HEK293T (cell line): ENCODE measurements around the gene PAQR3.
A peak's percentile ranks its signal among the peaks of the same experiment; 100 is the strongest.

Experiments used
- CTCF ChIA-PET: fragments of 350-600 bp; formaldehyde crosslinking; extraction: SDS; loops from one replicate; lab custom pipeline; 2021; ENCODE audit warnings: antibody characterized with exemption, inconsistent platforms; lab: Yijun Ruan, JAX
- POLR2A ChIA-PET: fragments of 350-600 bp; formaldehyde crosslinking; extraction: SDS; loops from one replicate; lab custom pipeline; 2020; ENCODE audit warnings: antibody characterized with exemption, inconsistent platforms; lab: Yijun Ruan, JAX
- DNase-seq: peaks from one replicate; pipeline ENCODE4 v3.0.0; 2012; ENCODE audit warnings: mixed read lengths; ENCODE audit errors: extremely low spot score
- ARNT ChIP-seq: fragments of 450-650 bp; IDR thresholded peaks from 2 replicates; pipeline ENCODE4 v1.6.1; 2017; ENCODE audit warnings: mild to moderate bottlenecking
- BHLHE40 ChIP-seq: fragments of 450-650 bp; IDR thresholded peaks from 2 replicates; pipeline ENCODE4 v1.6.1; 2016; ENCODE audit warnings: mild to moderate bottlenecking, moderate library complexity, borderline replicate concordance
- CTBP1 ChIP-seq: fragments of 450-650 bp; IDR thresholded peaks from 2 replicates; pipeline ENCODE4 v1.6.1; 2016; ENCODE audit warnings: borderline replicate concordance
- ELF4 ChIP-seq: fragments of 450-650 bp; IDR thresholded peaks from 2 replicates; pipeline ENCODE4 v1.6.1; 2017; ENCODE audit warnings: antibody characterized with exemption
- FOXA1 ChIP-seq: fragments of 450-650 bp; IDR thresholded peaks from 2 replicates; pipeline ENCODE4 v1.6.1; 2016; ENCODE audit warnings: mild to moderate bottlenecking
- FOXK2 ChIP-seq: fragments of 450-650 bp; IDR thresholded peaks from 2 replicates; pipeline ENCODE4 v1.6.1; 2016; ENCODE audit warnings: mild to moderate bottlenecking
- FOXM1 ChIP-seq: fragments of 450-650 bp; IDR thresholded peaks from 2 replicates; pipeline ENCODE4 v1.6.1; 2017; ENCODE audit warnings: mild to moderate bottlenecking, borderline replicate concordance
- HDGF ChIP-seq: fragments of 450-650 bp; IDR thresholded peaks from 2 replicates; pipeline ENCODE4 v1.6.1; 2017; ENCODE audit warnings: antibody characterized with exemption, borderline replicate concordance
- L3MBTL2 ChIP-seq: fragments of 450-650 bp; conservative IDR thresholded peaks from 2 replicates; pipeline ENCODE4 v1.6.1; 2016; ENCODE audit warnings: mild to moderate bottlenecking
- LEF1 ChIP-seq: fragments of 450-650 bp; IDR thresholded peaks from 2 replicates; pipeline ENCODE4 v1.6.1; 2017; ENCODE audit warnings: mild to moderate bottlenecking, borderline replicate concordance
- NFRKB ChIP-seq: fragments of 450-650 bp; IDR thresholded peaks from 2 replicates; pipeline ENCODE4 v1.6.1; 2016; ENCODE audit warnings: mild to moderate bottlenecking, moderate library complexity
- PKNOX1 ChIP-seq: fragments of 450-650 bp; IDR thresholded peaks from 2 replicates; pipeline ENCODE4 v1.6.1; 2016
- SP1 ChIP-seq: fragments of 450-650 bp; IDR thresholded peaks from 2 replicates; pipeline ENCODE4 v1.6.1; 2017
- SUZ12 ChIP-seq: fragments of 450-650 bp; IDR thresholded peaks from 2 replicates; pipeline ENCODE4 v1.6.1; 2016; ENCODE audit warnings: mild to moderate bottlenecking
- TARDBP ChIP-seq: fragments of 450-650 bp; IDR thresholded peaks from 2 replicates; pipeline ENCODE4 v1.6.1; 2016
- ZNF384 ChIP-seq: fragments of 450-650 bp; IDR thresholded peaks from 2 replicates; pipeline ENCODE4 v1.6.1; 2016

PAQR3 gene

GRCh38 chr4:78938868-78939666 is at the start of gene PAQR3:
PAQR3 (minus strand) TSS chr4:78939438; CDS start chr4:78939224, 214 bp downstream.
- TF ChIP-seq ZNF384 (no peak), FOXM1 (peak; percentile 63; the same call in 1 of the 2 replicates), ARNT (0 out of 2 replicates have a peak, but pooled peaks have one; percentile 49)
- ChIA-PET CTCF (interaction anchor here (0.6 to 1.2 kb wide), 2 partner anchors 13 to 231 kb away, joined by 3 read pairs; no protein-coding TSS in a partner anchor), POLR2A (interaction anchor here (1.0 to 1.6 kb wide), 3 partner anchors 30 to 1215 kb away, joined by 3 to 6 read pairs (median 3); no protein-coding TSS in a partner anchor)
- peak; percentile 96 for DNase-seq

- TF ChIP-seq FOXA1 (no peak), PKNOX1 (peak; percentile 63)
- CTCF ChIA-PET = interaction anchor here (1.1 kb wide), 1 partner anchor 34 kb away, joined by 3 read pairs; no protein-coding TSS in a partner anchor
- POLR2A ChIA-PET = no interaction called here
- no peak for DNase-seq
Observed at GRCh38 chr4:78987683-78988082, 48.4 kb upstream of the PAQR3 start.

GRCh38 chr4:78984593-78984992 is 45.4 kb upstream of the PAQR3 start:
- CTCF ChIA-PET = no interaction called here
- no peak for DNase-seq
- TF ChIP-seq PKNOX1 (peak; percentile 87), CTBP1 (0 out of 2 replicates have a peak, but pooled peaks have one; percentile 15), SP1 (no peak)
- POLR2A ChIA-PET = no interaction called here

GRCh38 chr4:78975865-78976264 is 36.6 kb upstream of the PAQR3 start:
- CTCF ChIA-PET = interaction anchor here (0.6 kb wide), 1 partner anchor 1229 kb away, joined by 3 read pairs; no protein-coding TSS in a partner anchor
- DNase-seq = no peak
- TF ChIP-seq SUZ12 = no peak
- TF ChIP-seq NFRKB = no peak
- TF ChIP-seq L3MBTL2 = no peak
- POLR2A ChIA-PET = no interaction called here

- no peak for DNase-seq
- no peak for TF ChIP-seq FOXM1
- no peak for TF ChIP-seq SUZ12
- no peak for TF ChIP-seq NFRKB
- no peak for TF ChIP-seq L3MBTL2
- TF ChIP-seq PKNOX1 = no peak
- POLR2A ChIA-PET = no interaction called here
- CTCF ChIA-PET = no interaction called here
Observed at GRCh38 chr4:78971776-78972175, 32.5 kb upstream of the PAQR3 start.

GRCh38 chr4:78971326-78971725 is 32.1 kb upstream of the PAQR3 start:
- POLR2A ChIA-PET = no interaction called here
- DNase-seq = no peak
- CTCF ChIA-PET = no interaction called here
- no peak for TF ChIP-seq TARDBP
- TF ChIP-seq PKNOX1 = no peak
- TF ChIP-seq ELF4 = no peak
- no peak for TF ChIP-seq CTBP1
- TF ChIP-seq FOXA1 = no peak
- TF ChIP-seq ARNT = no peak
- TF ChIP-seq NFRKB = no peak
- TF ChIP-seq FOXM1 = no peak
- no peak for TF ChIP-seq BHLHE40

GRCh38 chr4:78962597-78963115 is 23.4 kb upstream of the PAQR3 start:
- CTCF ChIA-PET = interaction anchor here (0.7 kb wide), 1 partner anchor 9 kb away, joined by 3 read pairs; no protein-coding TSS in a partner anchor
- POLR2A ChIA-PET = no interaction called here
- DNase-seq = no peak
- TF ChIP-seq ZNF384 (no peak), SP1 (no peak), ELF4 (no peak), TARDBP (no peak), SUZ12 (no peak), FOXA1 (no peak), LEF1 (no peak), ARNT (no peak), FOXM1 (no peak), CTBP1 (no peak), NFRKB (no peak), BHLHE40 (no peak), HDGF (no peak), PKNOX1 (no peak), FOXK2 (no peak), L3MBTL2 (no peak)
